Gastroesophageal sphincter (tissue), 4 donors: ENCODE measurements around the gene CDK10. TPM values are rescaled to one million over a fixed set of nuclear protein-coding genes. Genes with fewer than 3 reads are reported as not detected.
"Not testable (repeated sequence)": the region's sequence is repeated elsewhere in the genome, so short reads cannot be mapped to it uniquely, and the experiment has no call there.

Experiments used
- ATAC-seq: fragments of 150-250 bp; one replicate; pipeline ENCODE4 v1.9.1; 2016; ENCODE audit warnings: mild to moderate bottlenecking, moderate library complexity
- H3K27ac ChIP-seq, 4 donors: fragments of 200-600 bp; sonication (generic) in 3 of 4; 1 replicate in 3 of 4; 2 replicates in 1 of 4; pipeline ENCODE4 v1.5.1; 2016 to 2019
- H3K27me3 ChIP-seq: fragments of 200-600 bp; sonication (generic); one replicate; pipeline ENCODE4 v1.5.1; 2019
- H3K36me3 ChIP-seq, 2 donors: fragments of 200-600 bp; sonication (generic); one replicate each; pipeline ENCODE4 v1.5.1; 2019; ENCODE audit warnings: control low read depth in 1 of 2
- H3K4me1 ChIP-seq, 3 donors: fragments of 200-600 bp; sonication (generic); 1 replicate in 2 of 3; 2 replicates in 1 of 3; pipeline ENCODE4 v1.5.1; 2016 to 2019; ENCODE audit warnings: control low read depth in 2 of 3
- H3K4me3 ChIP-seq, 2 donors: fragments of 200-600 bp; sonication (generic); one replicate each; pipeline ENCODE4 v1.5.1; 2019; ENCODE audit warnings: mild to moderate bottlenecking in 1 of 2, moderate library complexity in 1 of 2
- H3K9me3 ChIP-seq, 3 donors: fragments of 200-600 bp; sonication (generic); one replicate each; pipeline ENCODE4 v1.5.1; 2017 to 2019; ENCODE audit warnings: control low read depth in 2 of 3
- EP300 ChIP-seq: sonication (generic); formaldehyde crosslinking; IDR thresholded peaks from one replicate; pipeline ENCODE4 v1.6.1; 2017; ENCODE audit warnings: antibody characterized with exemption, mild to moderate bottlenecking
- POLR2A ChIP-seq, 2 donors: fragments of 450-650 bp; IDR thresholded peaks; one replicate each; pipeline ENCODE4 v1.6.1; 2017; ENCODE audit warnings: antibody characterized with exemption in 2 of 2, mild to moderate bottlenecking in 2 of 2, moderate library complexity in 1 of 2
- POLR2AphosphoS5 ChIP-seq: sonication (generic); formaldehyde crosslinking; IDR thresholded peaks from one replicate; pipeline ENCODE4 v1.6.1; 2017; ENCODE audit warnings: antibody characterized with exemption
- WGBS, 2 donors: methylation state at CpG; one replicate each; pipeline ENCODE4 v1.1.5; 2018; ENCODE audit warnings: low coverage in 1 of 2; 5-methylcytosine and 5-hydroxymethylcytosine counted together
- total RNA-seq, 4 donors: library from RNA; depleted of rRNA; stranded (reverse); fragments of >200 nt; gene quantifications; one replicate each; pipeline ENCODE4 v1.1.0, GENCODE V29; 2016
- TF ChIP-seq, protein P1 (sequence below), 4 experiments: fragments of 200-600 bp in 2 of 4; fragments of 450-650 bp in 2 of 4; sonication (generic) in 1 of 4; IDR thresholded peaks; one replicate each; pipeline ENCODE4 v1.5.1; 2017 to 2019; ENCODE audit warnings: antibody characterized with exemption in 4 of 4, mild to moderate bottlenecking in 2 of 4, moderate library complexity in 2 of 4

The CDK10 gene
- total RNA-seq, 4 donors from 2014 or later = 24.1 to 44.0 (median 28.9) TPM

GRCh38 chr16:89696670-89697128 lies 10.2 kb downstream of the CDK10 start:
- TF ChIP-seq EP300 = no peak
- ATAC-seq = no peak
- Histone ChIP-seq H3K36me3 (peaks cover 0 to 64% of the 10 kb centered on the region in 2 donors), H3K4me1 (peaks cover 0 to 22% (median 11%) of the 10 kb centered on the region in 3 donors), H3K27me3 (no peaks in the 10 kb centered on the region), H3K9me3 (no peaks in the 10 kb centered on the region), H3K4me3 (no peak overlapping the region), H3K27ac (no peak overlapping the region)
- no CpG with 5 or more reads among the region's 18 CpGs for WGBS, 2 donors

GRCh38 chr16:89697161-89697615 lies 10.7 kb downstream of the CDK10 start:
- ATAC-seq = no peak
- Histone ChIP-seq H3K4me3 (no peak overlapping the region), H3K27ac (no peak overlapping the region), H3K4me1 (peaks cover 0 to 26% (median 16%) of the 10 kb centered on the region in 3 donors), H3K27me3 (peaks cover 2% of the 10 kb centered on the region), H3K9me3 (no peaks in the 10 kb centered on the region), H3K36me3 (peaks cover 0 to 59% of the 10 kb centered on the region in 2 donors)
- no peak for TF ChIP-seq POLR2AphosphoS5
- TF ChIP-seq EP300 = no peak
- TF ChIP-seq POLR2A (IDR thresholded peaks at IDR 0.05) = no peak
- TF ChIP-seq, protein P1, sequence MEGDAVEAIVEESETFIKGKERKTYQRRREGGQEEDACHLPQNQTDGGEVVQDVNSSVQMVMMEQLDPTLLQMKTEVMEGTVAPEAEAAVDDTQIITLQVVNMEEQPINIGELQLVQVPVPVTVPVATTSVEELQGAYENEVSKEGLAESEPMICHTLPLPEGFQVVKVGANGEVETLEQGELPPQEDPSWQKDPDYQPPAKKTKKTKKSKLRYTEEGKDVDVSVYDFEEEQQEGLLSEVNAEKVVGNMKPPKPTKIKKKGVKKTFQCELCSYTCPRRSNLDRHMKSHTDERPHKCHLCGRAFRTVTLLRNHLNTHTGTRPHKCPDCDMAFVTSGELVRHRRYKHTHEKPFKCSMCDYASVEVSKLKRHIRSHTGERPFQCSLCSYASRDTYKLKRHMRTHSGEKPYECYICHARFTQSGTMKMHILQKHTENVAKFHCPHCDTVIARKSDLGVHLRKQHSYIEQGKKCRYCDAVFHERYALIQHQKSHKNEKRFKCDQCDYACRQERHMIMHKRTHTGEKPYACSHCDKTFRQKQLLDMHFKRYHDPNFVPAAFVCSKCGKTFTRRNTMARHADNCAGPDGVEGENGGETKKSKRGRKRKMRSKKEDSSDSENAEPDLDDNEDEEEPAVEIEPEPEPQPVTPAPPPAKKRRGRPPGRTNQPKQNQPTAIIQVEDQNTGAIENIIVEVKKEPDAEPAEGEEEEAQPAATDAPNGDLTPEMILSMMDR (IDR thresholded peaks at IDR 0.05) = no peak
- no CpG with 5 or more reads among the region's 19 CpGs for WGBS, 2 donors

- peaks cover 0 to 53% of the 10 kb centered on the region in 2 donors for H3K36me3 ChIP-seq
Observed at GRCh38 chr16:89697616-89698331, 11.3 kb downstream of the CDK10 start.

DNA sequence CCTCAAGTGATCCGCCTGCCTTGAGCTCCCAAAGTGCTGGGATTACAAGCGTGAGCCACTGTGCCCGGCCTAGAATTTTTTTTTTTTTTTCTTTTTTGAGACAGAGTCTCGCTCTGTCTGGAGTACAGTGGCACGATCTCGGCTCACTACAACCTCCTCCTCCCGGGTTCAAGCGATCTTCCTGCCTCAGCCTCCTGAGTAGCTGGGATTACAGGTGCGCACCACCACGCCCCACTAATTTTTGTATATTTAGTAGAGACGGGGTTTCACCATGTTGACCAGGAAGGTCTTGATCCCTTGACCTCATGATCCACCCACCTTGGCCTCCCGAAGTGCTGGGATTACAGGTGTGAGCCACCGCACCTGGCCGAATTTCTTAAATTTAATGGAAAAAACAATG lies 12.2 kb downstream of the CDK10 start:
- H3K36me3 ChIP-seq = peaks cover 0 to 44% of the 10 kb centered on the region in 2 donors
- H3K9me3 ChIP-seq, ATAC-seq, H3K27ac ChIP-seq, H3K4me3 ChIP-seq: not testable (repeated sequence)
- H3K4me1 ChIP-seq = peaks cover 0 to 29% (median 17%) of the 10 kb centered on the region in 3 donors
- 93 to 100% methylated on average over 4 to 12 of the region's 14 CpGs for WGBS, 2 donors
- H3K27me3 ChIP-seq = peaks cover 11% of the 10 kb centered on the region

More at GRCh38 chr16:89697616-89698331, 11.3 kb downstream of the CDK10 start:
- H3K4me1 ChIP-seq = peaks cover 0 to 29% (median 17%) of the 10 kb centered on the region in 3 donors
- H3K27ac ChIP-seq = no peak overlapping the region
- no peak for ATAC-seq
- no peaks in the 10 kb centered on the region for H3K9me3 ChIP-seq
- 65% methylated on average over 5 of the region's 32 CpGs; no CpG with 5 or more reads in 1 of the 2 donors for WGBS, 2 donors
- no peak overlapping the region for H3K4me3 ChIP-seq
- TF ChIP-seq POLR2A (IDR thresholded peaks at IDR 0.05) (no peak), POLR2AphosphoS5 (no peak), EP300 (no peak)
- TF ChIP-seq, protein P1 (IDR thresholded peaks at IDR 0.05) = no peak
- peaks cover 2% of the 10 kb centered on the region for H3K27me3 ChIP-seq

- H3K9me3 ChIP-seq, ATAC-seq: not testable (repeated sequence)
- peak overlapping the region in 1 of 2 donors; percentile 82 for H3K4me3 ChIP-seq
- peaks cover 0 to 34% of the 10 kb centered on the region in 2 donors for H3K36me3 ChIP-seq
- peaks cover 0 to 29% (median 17%) of the 10 kb centered on the region in 3 donors for H3K4me1 ChIP-seq
- H3K27me3 ChIP-seq = peaks cover 17% of the 10 kb centered on the region
- H3K27ac ChIP-seq = peak overlapping the region in 3 of 4 donors; percentile 84 to 88 (median 85)
- WGBS, 2 donors = 67% methylated on average over 1 of the region's 18 CpGs; no CpG with 5 or more reads in 1 of the 2 donors
Observed at GRCh38 chr16:89699629-89700099, 13.2 kb downstream of the CDK10 start.

- Histone ChIP-seq H3K27ac (peak overlapping the region in 3 of 4 donors; percentile 84 to 88 (median 85)), H3K4me1 (peaks cover 0 to 29% (median 17%) of the 10 kb centered on the region in 3 donors)
- WGBS, 2 donors = 0% methylated on average over 6 of the region's 30 CpGs; no CpG with 5 or more reads in 1 of the 2 donors
Observed at GRCh38 chr16:89700100-89700648, 13.7 kb downstream of the CDK10 start.

More at GRCh38 chr16:89700100-89700648, 13.7 kb downstream of the CDK10 start:
- no peaks in the 10 kb centered on the region for H3K9me3 ChIP-seq
- H3K36me3 ChIP-seq = peaks cover 0 to 29% of the 10 kb centered on the region in 2 donors
- TF ChIP-seq POLR2AphosphoS5 (peak; percentile 61), POLR2A (IDR thresholded peaks at IDR 0.05) (no peak), EP300 (no peak)
- TF ChIP-seq, protein P1 (IDR thresholded peaks at IDR 0.05) = peak in 3 of 4 experiments; percentile 75 to 92 (median 89)
- peaks cover 18% of the 10 kb centered on the region for H3K27me3 ChIP-seq
- peak overlapping the region; percentile 40 to 82 for H3K4me3 ChIP-seq
- ATAC-seq = peak; percentile 86
